Spleen (tissue), 11 donors: ENCODE results near the gene CHRND. TPM values are rescaled to one million over a fixed set of nuclear protein-coding genes. Genes with fewer than 3 reads are reported as not detected.

ENCODE experiments used
- DNase-seq: peaks from one replicate; pipeline ENCODE4 v3.0.0-alpha.2; 2020
- H3K27ac ChIP-seq, 8 donors: fragments of 200-600 bp; sonication (generic) in 7 of 8; 1 replicate in 4 of 8; 2 replicates in 4 of 8; pipeline versions ENCODE4 v1.5.0 to v1.8.0; 2016 to 2021; ENCODE audit warnings: inconsistent platforms in 4 of 8, mild to moderate bottlenecking in 4 of 8, moderate library complexity in 1 of 8
- H3K27me3 ChIP-seq, 7 donors: fragments of 200-600 bp; sonication (generic) in 6 of 7; replicated peaks in 1 of 7; 1 replicate in 4 of 7; 2 replicates in 3 of 7; pipeline versions ENCODE4 v1.5.0 to v1.8.0; 2016 to 2021; ENCODE audit warnings: inconsistent platforms in 3 of 7, mild to moderate bottlenecking in 1 of 7
- H3K36me3 ChIP-seq, 6 donors: fragments of 200-600 bp; sonication (generic) in 5 of 6; 1 replicate in 4 of 6; 2 replicates in 2 of 6; pipeline versions ENCODE4 v1.5.0 to v1.8.0; 2016 to 2021; ENCODE audit warnings: inconsistent platforms in 2 of 6
- H3K4me1 ChIP-seq, 6 donors: fragments of 200-600 bp; sonication (generic) in 5 of 6; 1 replicate in 3 of 6; 2 replicates in 3 of 6; pipeline versions ENCODE4 v1.5.0 to v1.8.0; 2016 to 2021; ENCODE audit warnings: inconsistent platforms in 3 of 6
- H3K4me3 ChIP-seq, 8 donors: fragments of 200-600 bp; sonication (generic) in 7 of 8; 1 replicate in 4 of 8; 2 replicates in 4 of 8; pipeline versions ENCODE4 v1.5.0 to v1.8.0; 2016 to 2021; ENCODE audit warnings: inconsistent platforms in 4 of 8, mild to moderate bottlenecking in 4 of 8, moderate library complexity in 2 of 8
- H3K9me3 ChIP-seq, 8 donors: fragments of 200-600 bp; sonication (generic) in 7 of 8; 1 replicate in 4 of 8; 2 replicates in 4 of 8; pipeline versions ENCODE4 v1.5.0 to v1.8.0; 2016 to 2021; ENCODE audit warnings: inconsistent platforms in 4 of 8
- CTCF ChIP-seq, 11 experiments: fragments of 200-600 bp in 7 of 11; fragments of 450-650 bp in 4 of 11; sonication (generic) in 4 of 11; IDR thresholded peaks in 8 of 11; conservative IDR thresholded peaks in 3 of 11; 1 replicate in 7 of 11; 2 replicates in 4 of 11; pipeline versions ENCODE4 v1.4.0 to v1.8.0; 2016 to 2021; ENCODE audit warnings: antibody characterized with exemption in 11 of 11, inconsistent platforms in 4 of 11, mild to moderate bottlenecking in 1 of 11
- POLR2A ChIP-seq, 3 donors: fragments of 450-650 bp; IDR thresholded peaks; one replicate each; pipeline ENCODE4 v1.5.1; 2017; ENCODE audit warnings: antibody characterized with exemption in 3 of 3, mild to moderate bottlenecking in 1 of 3
- POLR2AphosphoS5 ChIP-seq, 3 donors: sonication (generic); formaldehyde crosslinking; IDR thresholded peaks; one replicate each; pipeline ENCODE4 v1.5.1; 2017; ENCODE audit warnings: antibody characterized with exemption in 3 of 3
- WGBS, 5 donors: extraction: QIAGEN DNeasy Blood & Tissue Kit in 3 of 5; methylation state at CpG; one replicate each; pipeline versions ENCODE4 v1.1.5 to v1.1.7; 2013 to 2018; 5-methylcytosine and 5-hydroxymethylcytosine counted together
- intact Hi-C: fragments of 100-400 bp; cut with DNase I; formaldehyde crosslinking; loops from one replicate; pipeline ENCODE4 v1.15.0; 2023; ENCODE audit warnings: low total_unique reads
- polyA plus RNA-seq, 3 donors: library from polyadenylated mRNA; stranded (reverse); fragments of 200-250 nt; gene quantifications; one replicate each; pipeline ENCODE4 v1.2.1, GENCODE V29; 2013
- total RNA-seq, 7 donors: library from RNA; depleted of rRNA in 3 of 7; stranded (reverse); fragments of >200 nt in 3 of 7; fragmentation: NEBNext Ultra II Directional in 4 of 7; extraction: Animal tissue kit (Norgen Biotek cat#: 25700) in 4 of 7; gene quantifications; one replicate each; pipeline versions ENCODE4 v1.1.0 to v1.2.1, GENCODE V29; 2016 to 2021
- donor health status: healthy with polysubstance abuse.
- donor health status: DM: no; HTN: no; CAD: no; lungs with moderate emphysema.
- donor health status: DM: no; HTN: no; CAD: no.
- donor health status: Bipolar disorder and iron deficiency.
- donor health status: healthy.
- donor health status: DM: no; HTN: no; CAD: no.
- donor health status: DM: yes; HTN: yes; CAD: no.

CHRND gene
- total and polyA plus RNA-seq, 10 donors = 0.32 TPM; not detected in 9

- no peak for TF ChIP-seq CTCF (IDR thresholded peaks at IDR 0.05 in 8 of 11, conservative IDR thresholded peaks at IDR 0.05 in 3 of 11)
- no peak for TF ChIP-seq POLR2AphosphoS5 (IDR thresholded peaks at IDR 0.05)
- TF ChIP-seq POLR2A (IDR thresholded peaks at IDR 0.05) = no peak
- no peaks in the 10 kb centered on the region for H3K36me3 ChIP-seq
- H3K4me3 ChIP-seq = no peak overlapping the region
- H3K27me3 ChIP-seq = peaks cover 0 to 72% (median 12%) of the 10 kb centered on the region in 7 donors
- intact Hi-C loops = no loop called here
- H3K9me3 ChIP-seq = peaks cover 0 to 10% (median 6%) of the 10 kb centered on the region in 8 donors
- DNase-seq = peak; percentile 33
- H3K4me1 ChIP-seq = peaks cover 0 to 26% (median 0%) of the 10 kb centered on the region in 6 donors
- 64 to 74% (median 67%) methylated on average over 4 to 5 of the region's 5 CpGs for WGBS, 5 donors
- no peak overlapping the region for H3K27ac ChIP-seq
Measured at GRCh38 chr2:232537079-232537478, 11.1 kb downstream of the CHRND start.

DNA sequence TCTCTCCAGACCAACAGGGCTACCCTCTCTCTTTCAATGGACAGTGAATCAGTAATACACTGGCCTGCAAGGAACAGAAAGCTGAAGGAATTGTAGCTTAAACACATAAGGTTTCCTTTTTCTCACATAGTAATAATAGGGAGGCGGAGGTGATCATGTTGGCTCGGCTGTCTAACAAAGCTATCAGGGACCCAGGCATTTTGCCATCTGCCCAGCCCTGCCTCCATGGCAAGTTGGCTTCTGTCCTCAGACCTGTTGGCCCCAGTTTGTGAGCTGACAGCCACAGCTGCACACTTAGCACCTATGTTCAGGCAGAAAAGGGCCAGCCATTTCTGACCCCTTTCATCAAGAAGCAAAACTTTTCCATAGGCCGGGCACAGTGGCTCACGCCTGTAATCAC lies 11.5 kb downstream of the CHRND start:
- Histone ChIP-seq H3K36me3 (no peaks in the 10 kb centered on the region), H3K4me3 (no peak overlapping the region), H3K4me1 (peaks cover 0 to 26% (median 0%) of the 10 kb centered on the region in 6 donors), H3K27me3 (peaks cover 0 to 70% (median 12%) of the 10 kb centered on the region in 7 donors), H3K27ac (no peak overlapping the region), H3K9me3 (peaks cover 0 to 10% (median 6%) of the 10 kb centered on the region in 8 donors)
- TF ChIP-seq POLR2A (IDR thresholded peaks at IDR 0.05) (no peak), POLR2AphosphoS5 (IDR thresholded peaks at IDR 0.05) (no peak), CTCF (IDR thresholded peaks at IDR 0.05 in 8 of 11, conservative IDR thresholded peaks at IDR 0.05 in 3 of 11) (no peak)
- intact Hi-C loops = no loop called here
- WGBS, 5 donors = 88 to 99% (median 97%) methylated on average over 4 of the region's 4 CpGs
- peak; percentile 46 for DNase-seq

- H3K27me3 ChIP-seq = peaks cover 0 to 59% (median 12%) of the 10 kb centered on the region in 7 donors
- peak; percentile 66 for DNase-seq
- H3K4me3 ChIP-seq = no peak overlapping the region
- H3K36me3 ChIP-seq = peaks cover 0 to 4% (median 0%) of the 10 kb centered on the region in 6 donors
- intact Hi-C loops = no loop called here
- peaks cover 0 to 26% (median 0%) of the 10 kb centered on the region in 6 donors for H3K4me1 ChIP-seq
- no peak overlapping the region for H3K27ac ChIP-seq
- TF ChIP-seq POLR2AphosphoS5 (IDR thresholded peaks at IDR 0.05) = no peak
- no peak for TF ChIP-seq POLR2A (IDR thresholded peaks at IDR 0.05)
- TF ChIP-seq CTCF (IDR thresholded peaks at IDR 0.05 in 8 of 11, conservative IDR thresholded peaks at IDR 0.05 in 3 of 11) = no peak
- 2 to 9% (median 6%) methylated on average over 4 of the region's 4 CpGs for WGBS, 5 donors
- peaks cover 0 to 10% (median 6%) of the 10 kb centered on the region in 8 donors for H3K9me3 ChIP-seq
Measured at GRCh38 chr2:232538671-232539070, 12.7 kb downstream of the CHRND start.

DNA sequence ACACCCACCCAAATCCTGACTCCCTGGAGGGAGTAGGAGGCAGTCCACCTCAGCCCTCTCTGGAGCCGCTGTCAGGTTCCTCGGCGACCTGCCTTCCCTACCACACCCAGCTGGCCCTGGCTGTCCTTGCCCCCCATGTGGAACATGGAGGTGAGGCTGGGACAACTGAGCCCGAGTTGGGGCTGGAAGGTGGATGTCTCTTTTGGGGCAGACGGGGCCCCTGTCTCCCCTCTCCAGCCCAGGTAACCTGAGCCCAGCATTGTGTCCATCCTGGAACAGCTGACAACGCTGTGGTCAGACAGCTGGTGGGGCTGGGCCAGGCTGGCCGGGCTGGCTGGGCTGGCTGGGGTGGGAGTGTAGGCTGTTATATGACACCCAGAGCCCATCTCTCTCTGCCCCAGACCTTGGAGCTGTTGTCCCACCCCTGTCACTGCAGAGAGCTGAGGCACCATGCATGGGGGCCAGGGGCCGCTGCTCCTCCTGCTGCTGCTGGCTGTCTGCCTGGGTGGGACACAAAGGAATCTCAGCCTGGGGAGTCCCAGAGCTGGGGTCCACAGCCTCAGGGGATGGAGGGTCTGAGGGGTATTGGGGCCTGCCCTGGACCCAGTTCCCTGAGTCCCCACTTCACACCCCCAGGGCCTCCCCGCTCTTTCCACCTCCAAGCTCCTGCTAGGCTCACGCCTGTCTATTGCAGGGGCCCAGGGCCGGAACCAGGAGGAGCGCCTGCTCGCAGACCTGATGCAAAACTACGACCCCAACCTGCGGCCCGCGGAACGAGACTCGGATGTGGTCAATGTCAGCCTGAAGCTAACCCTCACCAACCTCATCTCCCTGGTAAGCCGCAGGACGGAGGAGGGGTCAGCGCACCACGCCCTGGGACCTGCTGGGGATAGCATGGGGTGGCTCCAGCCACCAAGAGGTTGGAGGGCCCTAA lies 13.6 kb downstream of the CHRND start, which contains the start of gene CHRNG:
Gene CHRNG, plus strand, starts transcription at position 395 of the 934 bp plus-strand sequence. Its CDS starts 56 bp downstream, at position 451.
- DNase-seq = peak; percentile 71
- WGBS, 5 donors = 63 to 70% (median 69%) methylated on average over 18 to 23 of the region's 23 CpGs
- Histone ChIP-seq H3K27ac (peak within 1 kb of the TSS in 2 of 8 donors; percentile 5 to 8), H3K27me3 (peaks cover 0 to 50% (median 12%) of the 10 kb centered on the region in 7 donors), H3K9me3 (peaks cover 0 to 10% (median 6%) of the 10 kb centered on the region in 8 donors), H3K36me3 (peaks cover 0 to 12% (median 0%) of the 10 kb centered on the region in 6 donors), H3K4me1 (peaks cover 0 to 26% (median 0%) of the 10 kb centered on the region in 6 donors), H3K4me3 (no peak within 1 kb of the TSS)
- TF ChIP-seq POLR2A (IDR thresholded peaks at IDR 0.05) (no peak), POLR2AphosphoS5 (IDR thresholded peaks at IDR 0.05) (peak in 1 of 3 donors; percentile 40)
- intact Hi-C loops = no loop called here
